NCI-H446 (cell line): ENCODE data around the gene TSHZ2.
A peak's percentile ranks its signal among the peaks of the same experiment; 100 is the strongest.
"Not testable (repeated sequence)": the region's sequence is repeated elsewhere in the genome, so short reads cannot be mapped to it uniquely, and the experiment has no call there.

Experiments used
- DNase-seq, 2 experiments: peaks; one replicate each; lab custom pipeline; 2025; lab: John Stamatoyannopoulos, UW

TSHZ2 gene

DNA sequence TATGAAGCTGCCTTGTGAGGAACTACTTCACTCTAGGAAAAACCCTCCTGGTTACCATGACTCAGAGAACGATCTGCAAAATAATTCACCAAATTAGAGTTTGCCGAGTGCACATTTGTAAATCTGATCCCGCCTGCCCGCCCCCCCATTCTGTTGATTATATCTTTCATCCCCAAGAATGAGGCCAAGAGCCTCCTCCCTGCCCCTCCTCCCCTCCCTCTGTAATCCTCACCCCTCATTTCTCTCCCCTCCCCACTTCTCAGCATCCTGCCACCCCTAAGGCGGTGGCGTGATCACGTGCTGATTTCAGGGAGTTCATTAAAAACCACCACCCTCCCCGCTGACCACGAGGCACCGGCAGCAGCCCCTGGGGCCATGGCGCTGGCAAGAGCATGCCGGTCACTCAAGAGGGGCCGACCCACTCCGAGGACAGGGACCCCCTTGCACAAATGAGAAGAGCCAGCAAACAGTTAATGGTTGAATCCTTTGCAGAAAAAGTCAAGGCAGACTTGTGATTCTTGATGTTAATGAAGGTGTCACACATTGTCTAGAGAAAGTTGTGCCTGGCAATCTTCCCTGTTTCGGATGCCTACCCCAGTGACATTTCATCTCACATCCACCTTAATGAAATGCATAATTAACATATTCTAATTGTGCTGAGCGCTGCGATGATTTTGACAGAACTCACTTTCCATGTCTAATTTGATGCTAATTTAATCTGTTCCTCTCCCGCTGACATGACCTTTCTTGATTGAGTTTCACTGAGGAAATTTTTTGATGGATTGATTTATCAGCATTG, 373.6 kb downstream of the TSHZ2 start:
- no peak for DNase-seq

DNA sequence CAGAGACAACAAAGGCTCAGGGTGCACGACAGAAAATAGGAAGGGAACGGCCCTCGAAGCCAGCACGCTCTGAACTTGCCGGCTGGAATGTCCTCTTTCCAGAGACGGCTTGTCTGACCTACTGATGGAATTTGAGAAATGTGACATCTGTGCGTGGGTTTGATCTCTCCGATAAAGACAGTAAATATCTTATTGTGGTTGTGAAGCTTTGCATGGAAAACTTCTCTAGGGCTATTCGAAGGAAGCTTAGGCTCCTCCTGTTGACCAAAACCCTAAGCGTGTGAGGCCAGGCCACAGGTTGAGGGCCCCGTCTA, 374.1 kb downstream of the TSHZ2 start:
- no peak for DNase-seq

DNA sequence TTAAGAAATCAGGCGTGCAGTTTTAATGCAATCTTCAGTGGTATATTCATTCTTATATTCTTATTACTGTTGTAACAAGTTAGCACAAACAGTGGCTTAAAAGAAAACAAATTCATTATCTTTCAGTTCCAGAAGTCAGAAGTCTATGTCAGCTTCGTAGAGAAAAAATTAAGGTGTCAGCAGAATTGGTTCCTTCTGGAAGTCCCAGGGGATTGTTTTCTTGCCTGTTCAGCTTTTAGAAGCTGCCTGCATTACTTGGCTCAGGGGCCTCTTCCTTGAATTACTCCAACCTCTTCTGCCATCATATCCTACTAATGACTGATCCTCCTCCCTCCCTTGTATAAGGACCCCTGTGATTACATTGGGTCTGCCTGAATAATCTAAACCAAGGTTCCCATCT, 377.6 kb downstream of the TSHZ2 start:
- DNase-seq, result no peak

DNA sequence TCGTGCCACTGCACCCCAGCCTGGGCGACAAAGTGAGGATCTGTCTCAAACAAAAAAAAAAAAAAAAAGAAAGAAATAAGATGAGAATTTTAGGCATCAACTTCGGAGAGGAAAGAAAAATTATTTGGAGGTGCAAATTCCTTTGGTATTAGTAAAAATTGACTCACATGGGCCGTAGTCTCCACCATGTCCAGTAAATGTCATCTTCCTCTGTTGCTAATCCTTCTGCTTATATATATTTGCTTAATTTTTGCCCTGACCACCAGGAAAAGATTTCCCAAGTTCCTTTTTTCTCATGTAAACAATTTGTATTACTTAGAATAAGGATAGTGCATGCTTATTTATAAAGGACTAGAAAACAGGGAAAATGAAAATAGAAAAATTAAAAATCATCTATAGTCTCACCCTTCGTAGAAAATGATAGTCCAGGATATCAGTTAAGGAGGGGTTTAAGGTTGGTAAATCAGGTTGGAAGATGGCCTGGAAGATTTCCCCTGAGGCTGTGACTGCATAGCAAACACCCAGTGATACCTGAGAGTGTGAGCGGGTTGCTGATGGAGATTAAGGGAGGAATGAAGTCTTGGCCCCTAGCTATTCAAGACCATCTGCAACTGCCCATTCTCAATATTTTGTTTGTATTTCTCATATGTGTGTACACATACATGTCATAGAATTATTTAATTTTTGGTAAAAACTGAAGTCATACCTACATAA, 380.7 kb downstream of the TSHZ2 start:
- DNase-seq, result no peak

DNA sequence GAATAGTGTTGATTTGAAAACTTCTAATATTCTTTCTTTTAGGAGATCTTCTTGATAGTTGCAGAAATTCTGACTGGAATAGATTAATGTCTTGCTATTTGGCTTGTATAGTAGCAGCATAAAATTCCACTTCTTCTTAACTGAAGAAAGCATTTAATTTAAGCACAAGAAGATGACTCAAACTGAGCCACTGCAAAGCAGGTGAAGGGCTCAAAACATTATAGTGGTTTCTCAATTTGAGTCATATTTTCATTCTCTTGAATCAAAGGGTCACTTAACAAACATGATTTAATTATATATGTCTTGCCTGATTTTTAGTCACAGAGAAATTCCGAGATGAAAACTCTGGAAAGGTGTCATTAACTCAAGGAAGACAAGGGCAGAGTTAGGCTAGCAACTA, 382.2 kb downstream of the TSHZ2 start:
- no peak for DNase-seq

DNA sequence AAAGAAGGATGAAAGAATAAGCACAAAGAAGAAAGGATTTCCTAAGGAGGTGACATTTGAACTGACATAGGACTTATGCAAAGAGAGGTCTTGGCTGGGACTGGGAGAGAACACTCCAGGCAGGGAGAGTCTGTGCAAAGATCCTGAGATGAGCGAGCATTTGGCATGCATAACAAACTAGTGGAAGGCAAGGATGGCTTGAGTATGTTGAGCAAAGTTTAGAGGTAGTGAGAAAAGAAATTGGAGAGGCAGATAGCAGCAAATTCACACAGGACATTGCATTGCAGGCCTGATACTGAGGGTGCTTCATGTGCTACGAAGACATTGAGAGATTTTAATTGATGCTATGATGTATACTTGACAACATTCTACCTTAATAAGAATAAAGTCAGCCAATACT, 383.6 kb downstream of the TSHZ2 start:
- no peak for DNase-seq

DNA sequence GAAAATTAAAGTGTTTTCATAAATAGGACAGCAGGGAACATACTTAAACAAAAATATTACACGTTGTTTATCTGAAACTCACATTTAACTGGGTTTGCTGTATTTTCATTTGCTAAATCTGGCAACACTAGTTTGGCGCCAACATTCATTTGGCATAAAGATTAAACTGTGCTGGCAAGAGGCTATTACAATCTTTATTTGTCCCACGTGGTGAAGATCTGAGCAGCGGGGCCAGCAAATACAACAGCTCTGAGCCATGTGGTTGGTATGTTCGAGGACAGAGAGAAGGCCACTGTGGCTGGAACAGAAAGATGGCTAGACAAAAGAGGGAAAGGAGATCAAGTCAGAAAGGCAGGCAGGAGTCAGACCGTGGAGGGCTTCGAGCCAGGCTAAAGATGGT, 387.3 kb downstream of the TSHZ2 start:
- peak in 1 of 2 experiments; percentile 70 for DNase-seq

DNA sequence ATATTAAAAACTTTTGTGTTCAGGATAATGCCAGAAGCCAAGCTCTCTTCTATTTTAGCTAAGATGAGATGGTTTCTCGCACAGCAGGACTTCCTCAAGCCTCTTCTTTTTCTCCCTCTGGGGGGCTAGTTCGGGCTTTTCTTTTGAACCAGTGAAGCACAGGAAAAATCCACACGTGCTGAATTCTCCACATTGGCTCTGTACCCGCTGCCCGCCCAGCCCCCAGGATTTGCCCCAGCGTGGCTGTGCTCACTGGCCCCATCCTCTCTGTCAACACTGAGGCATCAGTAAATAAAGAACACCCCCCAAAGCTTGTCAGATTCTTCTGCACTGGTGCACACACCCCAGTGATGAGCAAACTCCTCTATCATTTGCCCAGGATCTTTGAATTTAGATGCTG, 388.7 kb downstream of the TSHZ2 start:
- DNase-seq, result no peak

DNA sequence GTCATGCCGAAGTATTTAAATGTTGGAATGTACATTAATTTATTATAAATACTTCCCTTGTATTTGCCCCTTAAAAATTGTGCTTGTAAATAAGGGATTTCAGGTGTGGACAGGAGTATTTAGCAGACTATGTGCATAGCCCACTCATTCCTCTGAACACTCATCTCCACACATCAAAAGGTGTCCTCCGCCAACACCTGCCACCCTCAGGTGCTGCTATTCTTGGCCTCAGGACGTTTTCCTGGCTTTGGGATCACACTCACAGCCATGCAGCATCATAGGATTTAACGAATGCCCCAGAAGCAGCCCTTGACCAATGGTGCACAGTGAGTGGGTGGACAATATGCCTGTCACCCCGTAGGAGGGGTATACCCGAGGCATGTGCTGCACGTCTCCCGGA, 390.6 kb downstream of the TSHZ2 start:
- DNase-seq, result no peak

DNA sequence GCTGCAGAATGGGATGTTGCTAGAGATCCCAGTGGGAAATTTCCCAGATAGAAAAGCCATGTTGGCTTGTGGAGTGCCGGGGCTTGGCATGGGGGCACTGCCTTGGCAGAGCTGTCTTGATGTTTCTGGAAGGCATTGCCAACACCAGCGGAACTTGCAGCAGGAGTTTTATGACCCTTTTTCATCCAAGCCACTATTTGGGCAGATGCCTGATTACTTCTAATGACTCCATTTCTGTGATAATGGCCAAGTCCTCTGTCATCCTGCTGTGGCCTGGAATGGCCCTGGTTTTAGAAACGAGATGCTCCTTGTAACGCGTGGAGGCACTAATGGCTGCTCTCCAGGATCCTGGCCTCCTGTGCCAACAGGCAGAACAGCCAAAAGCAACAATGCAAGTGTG, 392.5 kb downstream of the TSHZ2 start:
- DNase-seq, result peak; percentile 96 to 98

DNA sequence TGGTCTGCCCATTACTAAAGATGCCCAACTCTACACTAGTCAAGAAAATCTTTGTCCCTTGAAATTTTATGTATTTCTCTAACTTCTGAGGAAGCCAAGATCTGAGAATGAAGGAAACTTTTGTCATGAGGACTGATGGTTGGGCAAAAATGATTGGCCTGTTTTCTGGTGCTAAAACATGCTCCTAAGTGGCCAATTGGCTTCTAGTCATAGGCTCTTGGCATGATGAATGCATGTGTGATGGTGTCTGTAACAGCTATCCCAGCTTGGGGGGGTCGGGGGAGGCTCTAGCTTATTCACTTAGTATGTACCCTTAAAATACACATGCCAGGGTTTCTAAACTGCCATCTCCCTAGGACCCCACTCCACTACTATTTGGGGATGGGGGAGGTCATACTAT, 392.9 kb downstream of the TSHZ2 start:
- DNase-seq, result peak; percentile 71 to 82

DNA sequence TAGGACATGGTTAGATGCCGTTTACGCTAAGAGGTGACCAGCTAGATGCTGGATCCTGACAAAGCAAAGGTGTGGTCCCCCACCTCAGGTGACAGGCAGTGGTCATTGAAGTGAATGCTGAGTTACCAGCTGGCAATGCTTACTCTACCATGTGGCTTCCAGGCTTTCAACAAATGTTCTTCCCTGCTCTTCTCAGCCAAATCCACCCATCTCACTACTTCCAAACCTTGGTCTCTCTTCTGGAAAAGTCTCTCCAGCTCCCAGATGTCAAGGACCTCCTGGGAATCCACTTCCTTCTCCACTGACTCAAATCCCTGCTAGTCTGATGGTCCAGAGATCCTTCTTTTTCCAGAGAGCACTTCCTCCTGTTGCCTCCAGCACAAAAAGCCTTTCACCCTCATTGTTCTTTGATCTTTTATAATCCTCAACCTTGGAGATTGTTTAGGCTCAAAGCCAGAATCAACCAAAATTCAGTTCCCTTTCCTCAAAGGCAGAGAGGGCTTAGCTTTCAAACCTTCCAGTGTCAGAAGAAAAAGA, 393.4 kb downstream of the TSHZ2 start:
- DNase-seq, result peak in 1 of 2 experiments; percentile 63

DNA sequence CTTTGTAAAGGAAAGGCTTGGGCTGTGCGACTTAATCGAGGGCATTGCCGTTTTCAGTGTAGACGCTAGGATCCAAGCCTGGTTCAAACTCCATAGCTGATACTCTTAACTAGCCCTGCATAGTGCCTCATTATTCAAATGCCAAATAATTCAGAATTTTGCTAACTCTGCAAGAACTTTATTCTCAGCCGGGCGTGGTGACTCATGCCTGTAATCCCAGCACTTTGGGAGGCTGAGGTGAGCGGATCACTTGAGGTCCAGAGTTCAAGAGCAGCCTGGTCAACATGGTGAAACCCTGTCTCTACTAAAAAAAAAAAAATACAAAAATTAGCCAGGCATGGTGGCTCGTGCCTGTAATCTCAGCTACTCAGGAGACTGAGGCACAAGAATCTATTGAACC, 394.8 kb downstream of the TSHZ2 start:
- DNase-seq, result not testable (repeated sequence)

DNA sequence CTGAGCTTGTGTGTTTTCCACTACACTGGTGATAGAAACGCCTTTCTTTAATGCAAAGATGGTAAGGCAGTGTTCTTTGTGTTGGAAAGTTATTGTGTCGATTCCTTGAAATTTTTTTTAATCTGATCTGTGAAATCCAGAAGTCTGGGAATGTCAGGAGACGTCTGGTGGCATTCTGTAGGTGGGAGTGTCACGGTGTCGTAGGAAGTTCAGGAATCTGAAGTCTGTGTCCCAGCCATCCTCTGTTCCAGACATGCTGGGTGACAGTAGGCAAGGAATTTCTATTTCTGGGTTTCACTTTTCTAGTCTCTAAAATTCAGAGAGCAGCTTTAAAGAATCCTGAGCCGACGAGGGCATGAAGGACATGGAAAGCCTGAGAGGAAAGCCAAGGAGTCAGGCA, 397.7 kb downstream of the TSHZ2 start:
- no peak for DNase-seq

DNA sequence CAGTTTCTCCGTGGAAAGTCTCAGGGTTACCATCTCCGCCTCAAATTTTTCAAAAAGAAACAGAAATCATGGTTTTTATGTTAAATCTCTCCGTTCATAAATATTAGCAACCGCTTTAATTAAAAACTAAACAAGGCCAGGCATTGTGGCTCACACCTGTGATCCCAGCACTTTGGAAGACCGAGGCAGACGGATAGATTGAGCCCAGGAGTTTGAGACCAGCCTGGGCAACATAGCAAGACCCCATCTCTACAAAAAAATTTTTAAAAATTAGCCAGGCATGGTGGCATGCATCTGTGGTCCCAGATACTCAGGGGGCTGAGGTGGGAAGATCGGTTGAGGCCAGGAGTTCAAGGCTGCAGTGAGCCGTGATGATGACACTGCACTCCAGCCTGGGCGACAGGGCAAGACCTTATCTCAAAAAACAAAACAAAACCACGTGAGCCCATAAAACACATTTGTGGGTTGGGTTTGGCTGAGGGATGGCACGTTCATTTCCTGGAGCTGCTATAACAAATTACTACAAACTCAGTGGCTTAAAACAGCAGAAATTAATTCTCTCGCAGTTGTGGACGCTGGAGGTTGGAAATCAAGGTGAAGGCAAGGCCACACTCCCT, 398.3 kb downstream of the TSHZ2 start:
- no peak for DNase-seq

DNA sequence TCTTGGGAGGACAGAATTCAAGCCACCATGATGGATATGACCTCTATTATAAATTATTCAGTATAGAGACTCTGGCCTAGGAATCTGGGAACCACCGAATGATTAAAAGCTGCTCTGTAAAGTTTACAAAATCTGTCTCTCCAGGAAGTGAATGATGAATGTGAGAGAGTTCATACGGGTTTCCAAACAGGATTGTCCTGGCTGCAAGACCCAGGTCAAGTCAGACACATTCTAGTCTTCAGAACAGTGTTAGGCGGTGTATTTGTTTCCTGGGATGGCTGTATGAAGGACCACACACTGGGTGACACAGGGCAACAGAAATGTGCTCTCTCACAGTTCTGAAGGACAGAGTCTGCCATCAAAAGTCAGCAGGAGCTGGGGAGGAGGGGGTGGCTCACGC, 399.1 kb downstream of the TSHZ2 start:
- no peak for DNase-seq

DNA sequence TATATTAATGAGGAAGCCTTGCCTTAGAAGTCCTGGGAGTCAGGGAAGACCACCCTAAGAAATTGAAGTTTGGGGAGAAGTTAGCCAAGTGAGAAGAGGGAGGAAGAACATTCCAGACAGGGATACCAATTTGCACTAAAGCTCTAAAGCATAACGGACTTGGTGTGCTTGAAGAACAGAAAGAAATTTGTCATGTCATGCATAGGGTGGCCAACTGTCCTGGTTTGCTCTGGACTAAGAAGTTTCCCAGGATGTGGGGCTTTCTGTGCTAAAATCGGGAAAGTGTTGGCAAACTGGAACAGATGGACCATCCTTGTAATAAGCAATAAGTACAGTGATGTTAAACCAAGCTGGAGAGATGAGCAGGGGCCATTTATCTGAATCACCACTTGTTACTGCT, 403.9 kb downstream of the TSHZ2 start:
- no peak for DNase-seq

DNA sequence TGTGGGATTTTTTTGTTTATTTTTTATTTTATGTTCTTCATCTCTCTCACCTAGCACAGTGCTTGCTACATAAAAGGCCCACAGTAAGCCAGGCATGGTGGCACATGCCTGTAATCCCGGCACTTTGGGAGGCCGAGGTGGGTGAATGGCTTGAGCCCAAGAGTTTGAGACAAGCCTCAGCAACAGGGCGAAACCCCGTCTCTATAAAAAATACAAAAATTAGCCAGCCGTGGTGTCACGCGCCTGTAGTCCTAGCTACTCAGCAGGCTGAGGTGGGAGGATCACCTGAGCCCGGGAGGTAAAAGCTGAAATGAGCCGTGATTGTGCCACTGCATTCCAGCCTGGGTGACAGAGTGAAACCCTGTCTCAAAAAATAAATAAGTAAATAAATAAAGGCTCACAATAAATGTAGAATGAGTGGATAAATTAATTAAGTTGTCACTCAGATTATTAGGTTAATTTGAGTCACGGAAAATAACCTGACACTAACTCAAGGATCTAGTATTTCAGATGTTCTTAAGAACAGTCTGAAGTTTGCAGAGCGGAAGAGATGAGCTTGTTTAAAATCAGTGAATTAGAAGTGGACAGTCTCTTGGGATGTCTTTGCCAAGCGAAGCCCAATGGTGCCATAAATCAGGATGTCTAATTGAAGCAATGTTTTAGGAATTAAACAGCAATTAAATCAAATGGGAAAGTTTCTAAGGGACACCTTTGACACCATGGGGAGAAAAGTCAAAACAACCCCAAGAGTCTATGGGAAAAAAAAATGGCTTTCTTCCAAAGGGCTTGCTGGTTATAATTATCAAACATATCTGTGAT, 407.1 kb downstream of the TSHZ2 start:
- peak; percentile 79 to 81 for DNase-seq

DNA sequence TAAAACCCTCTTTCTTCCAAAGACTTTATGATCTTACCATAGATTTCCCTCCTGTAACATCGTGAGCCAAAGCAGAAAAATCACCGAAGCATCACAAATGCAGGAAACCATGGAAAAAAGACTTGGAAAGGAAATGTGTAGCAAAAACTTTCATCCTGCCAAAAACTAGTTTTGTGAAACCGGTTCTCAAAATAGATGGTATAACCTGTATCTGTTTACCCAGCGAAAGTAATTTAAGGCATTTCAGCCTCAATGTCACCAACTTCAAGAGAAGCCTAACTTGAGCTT, 407.6 kb downstream of the TSHZ2 start:
- peak; percentile 79 to 81 for DNase-seq

DNA sequence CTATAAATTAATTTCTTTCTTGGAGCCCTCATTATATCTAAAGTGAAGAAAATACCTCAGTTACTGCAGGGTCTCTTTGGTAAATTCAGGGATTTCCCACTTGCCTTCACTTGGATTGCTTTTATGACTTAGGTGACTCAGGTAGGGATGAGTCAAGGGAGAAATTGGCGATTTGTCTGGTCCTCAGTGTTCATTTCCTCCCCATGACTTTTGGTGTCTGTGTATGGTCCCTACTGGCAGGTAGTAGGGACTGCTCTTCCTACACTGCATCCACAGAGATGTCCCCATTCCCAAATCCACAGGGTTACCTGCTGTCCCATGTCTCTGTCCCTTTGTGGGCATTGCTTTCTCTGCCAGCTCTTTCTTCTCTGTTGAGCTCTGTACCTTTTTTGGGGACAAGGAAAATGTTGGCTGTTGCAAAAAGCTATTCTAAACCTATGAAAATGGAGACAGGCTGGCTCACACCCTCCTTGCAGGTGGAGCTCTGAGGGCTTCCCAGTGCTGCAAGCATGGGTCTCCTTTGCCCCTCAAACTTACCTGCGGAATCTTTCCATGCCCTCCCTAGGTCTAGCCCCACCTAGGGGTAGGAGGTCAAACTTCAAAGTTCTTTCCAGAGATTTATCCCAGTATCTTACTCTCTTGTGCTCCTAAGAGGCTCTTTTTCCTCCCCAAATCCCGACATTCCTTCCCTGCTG, 409.6 kb downstream of the TSHZ2 start:
- DNase-seq, result no peak

DNA sequence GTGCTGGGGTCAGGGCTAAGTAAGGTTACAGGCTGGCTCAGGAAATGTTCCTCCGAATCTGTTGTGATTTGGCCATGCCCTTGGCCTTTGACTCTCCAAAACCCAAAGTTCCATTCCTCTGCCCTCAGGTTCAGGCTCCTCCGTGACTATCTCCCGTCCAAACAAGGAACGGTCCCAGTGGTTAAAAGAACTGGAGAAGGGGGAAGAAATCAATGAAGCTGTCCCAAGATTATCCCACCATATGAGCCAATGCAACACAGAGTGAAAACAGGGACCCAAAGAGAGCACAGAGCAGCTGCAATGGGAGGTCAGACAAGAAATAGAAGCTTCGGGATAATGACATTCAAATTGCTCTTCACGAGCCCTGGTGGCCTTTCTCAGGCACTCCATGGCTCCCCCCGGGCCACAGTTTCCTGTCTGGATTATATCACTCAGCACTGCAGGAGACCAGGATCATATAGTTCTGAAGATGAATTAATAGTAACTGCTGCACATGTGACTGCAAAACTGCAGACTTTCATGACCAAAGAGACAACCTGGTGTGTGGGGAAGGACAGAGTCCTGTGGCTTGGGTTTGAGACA, 410.2 kb downstream of the TSHZ2 start:
- DNase-seq, result no peak
